Tibial nerve (tissue), 4 donors: Measurements from ENCODE around the gene R3HCC1L.

Experiments used
- CTCF ChIP-seq, 5 experiments: fragments of 200-600 bp in 3 of 5; fragments of 450-650 bp in 2 of 5; sonication (generic) in 3 of 5; IDR thresholded peaks; one replicate each; pipeline ENCODE4 v1.5.1; 2016 to 2019; ENCODE audit warnings: antibody characterized with exemption in 5 of 5, mild to moderate bottlenecking in 3 of 5, moderate library complexity in 2 of 5
- EP300 ChIP-seq, 2 donors: sonication (generic); formaldehyde crosslinking; IDR thresholded peaks; one replicate each; pipeline ENCODE4 v1.6.1; 2017; ENCODE audit warnings: antibody characterized with exemption in 2 of 2, mild to moderate bottlenecking in 1 of 2
- POLR2A ChIP-seq, 2 donors: fragments of 450-650 bp; IDR thresholded peaks; one replicate each; pipeline ENCODE4 v1.6.1; 2017; ENCODE audit warnings: antibody characterized with exemption in 2 of 2, mild to moderate bottlenecking in 2 of 2, moderate library complexity in 2 of 2

GRCh38 chr10:98205351-98205750 is 70.9 kb downstream of the R3HCC1L start:
- TF ChIP-seq CTCF (IDR thresholded peaks at IDR 0.05) (no peak), EP300 (IDR thresholded peaks at IDR 0.05) (no peak), POLR2A (IDR thresholded peaks at IDR 0.05) (no peak)
